ENCODE measurements around the gene SSU72. TPM values are rescaled to one million over a fixed set of nuclear protein-coding genes. Genes with fewer than 3 reads are reported as not detected.

SSU72 gene
- total RNA-seq, 2 experiments from 2014 or later: 128 to 130 TPM

- CTCF ChIA-PET: interaction anchor here (0.5 to 1.0 kb wide), 2 partner anchors 37 to 304 kb away, joined by 3 to 5 read pairs; no protein-coding TSS in a partner anchor
- Mint-ChIP-seq H3K9me3 (no peaks in the 10 kb centered on the region), H3K27me3 (peaks cover 15% of the 10 kb centered on the region), H3K4me3 (no peak overlapping the region), H3K36me3 (ENCODE audit: low read depth) (peaks cover 7% of the 10 kb centered on the region), H3K4me1 (peaks cover 18% of the 10 kb centered on the region), H3K27ac (no peak overlapping the region)
- DNase-seq: no peak
- POLR2A ChIA-PET: no interaction called here
Observed at GRCh38 chr1:1577367-1578011, 2.8 kb upstream of the SSU72 start.

- ChIA-PET POLR2A (no interaction called here), CTCF (no interaction called here)
- DNase-seq: peak; percentile 71
- no peaks in the 10 kb centered on the region for H3K9me3 Mint-ChIP-seq
- no peaks in the 10 kb centered on the region for H3K27me3 Mint-ChIP-seq
- H3K36me3 Mint-ChIP-seq (ENCODE audit: low read depth): peaks cover 18% of the 10 kb centered on the region
- H3K4me3 Mint-ChIP-seq: peak overlapping the region; percentile 98
- peaks cover 36% of the 10 kb centered on the region for H3K4me1 Mint-ChIP-seq
- H3K27ac Mint-ChIP-seq: peak overlapping the region; percentile 99
Observed at GRCh38 chr1:1573843-1574720, 581 bp downstream of the SSU72 start.

- Mint-ChIP-seq H3K4me3 (no peak overlapping the region), H3K27me3 (no peaks in the 10 kb centered on the region), H3K27ac (no peak overlapping the region), H3K36me3 (ENCODE audit: low read depth) (peaks cover 42% of the 10 kb centered on the region), H3K4me1 (peaks cover 34% of the 10 kb centered on the region), H3K9me3 (no peaks in the 10 kb centered on the region)
- ChIA-PET POLR2A (no interaction called here), CTCF (no interaction called here)
- no peak for DNase-seq
Observed at GRCh38 chr1:1569341-1569740, 5.3 kb downstream of the SSU72 start.

- DNase-seq: no peak
- H3K27ac Mint-ChIP-seq: no peak overlapping the region
- peaks cover 30% of the 10 kb centered on the region for H3K4me1 Mint-ChIP-seq
- ChIA-PET POLR2A (no interaction called here), CTCF (no interaction called here)
- peaks cover 44% of the 10 kb centered on the region for H3K36me3 Mint-ChIP-seq (ENCODE audit: low read depth)
- H3K27me3 Mint-ChIP-seq: no peaks in the 10 kb centered on the region
- no peak overlapping the region for H3K4me3 Mint-ChIP-seq
- H3K9me3 Mint-ChIP-seq: no peaks in the 10 kb centered on the region
Observed at GRCh38 chr1:1567891-1568291, 6.8 kb downstream of the SSU72 start.

- POLR2A ChIA-PET: no interaction called here
- H3K4me3 Mint-ChIP-seq: no peak overlapping the region
- no peaks in the 10 kb centered on the region for H3K27me3 Mint-ChIP-seq
- CTCF ChIA-PET: no interaction called here
- no peaks in the 10 kb centered on the region for H3K9me3 Mint-ChIP-seq
- DNase-seq: no peak
- peaks cover 45% of the 10 kb centered on the region for H3K36me3 Mint-ChIP-seq (ENCODE audit: low read depth)
- H3K4me1 Mint-ChIP-seq: peaks cover 27% of the 10 kb centered on the region
- no peak overlapping the region for H3K27ac Mint-ChIP-seq
Observed at GRCh38 chr1:1567152-1567875, 7.3 kb downstream of the SSU72 start.

GRCh38 chr1:1565340-1565739 is 9.3 kb downstream of the SSU72 start:
- POLR2A ChIA-PET: no interaction called here
- H3K4me1 Mint-ChIP-seq: peaks cover 19% of the 10 kb centered on the region
- CTCF ChIA-PET: interaction anchor here (0.8 kb wide), 1 partner anchor 15 kb away, joined by 4 read pairs; no protein-coding TSS in a partner anchor
- no peaks in the 10 kb centered on the region for H3K9me3 Mint-ChIP-seq
- no peak for DNase-seq
- no peaks in the 10 kb centered on the region for H3K27me3 Mint-ChIP-seq
- H3K36me3 Mint-ChIP-seq (ENCODE audit: low read depth): peaks cover 42% of the 10 kb centered on the region
- H3K27ac Mint-ChIP-seq: no peak overlapping the region
- no peak overlapping the region for H3K4me3 Mint-ChIP-seq

GRCh38 chr1:1564268-1564667 is 10.4 kb downstream of the SSU72 start:
- H3K36me3 Mint-ChIP-seq (ENCODE audit: low read depth): peaks cover 38% of the 10 kb centered on the region
- no peaks in the 10 kb centered on the region for H3K9me3 Mint-ChIP-seq
- peaks cover 10% of the 10 kb centered on the region for H3K4me1 Mint-ChIP-seq
- CTCF ChIA-PET: no interaction called here
- H3K27me3 Mint-ChIP-seq: no peaks in the 10 kb centered on the region
- DNase-seq: no peak
- POLR2A ChIA-PET: no interaction called here
- H3K4me3 Mint-ChIP-seq: no peak overlapping the region
- no peak overlapping the region for H3K27ac Mint-ChIP-seq

GRCh38 chr1:1563688-1564087 is 11.0 kb downstream of the SSU72 start:
- Mint-ChIP-seq H3K4me1 (peaks cover 9% of the 10 kb centered on the region), H3K36me3 (ENCODE audit: low read depth) (peaks cover 38% of the 10 kb centered on the region), H3K27me3 (no peaks in the 10 kb centered on the region), H3K4me3 (no peak overlapping the region), H3K9me3 (no peaks in the 10 kb centered on the region), H3K27ac (no peak overlapping the region)
- CTCF ChIA-PET: interaction anchor here (1.1 kb wide), 1 partner anchor 50 kb away, joined by 3 read pairs; no protein-coding TSS in a partner anchor
- POLR2A ChIA-PET: no interaction called here
- no peak for DNase-seq

GRCh38 chr1:1562556-1563195 is 12.0 kb downstream of the SSU72 start:
- H3K4me3 Mint-ChIP-seq: no peak overlapping the region
- peaks cover 38% of the 10 kb centered on the region for H3K36me3 Mint-ChIP-seq (ENCODE audit: low read depth)
- H3K9me3 Mint-ChIP-seq: no peaks in the 10 kb centered on the region
- H3K27ac Mint-ChIP-seq: no peak overlapping the region
- ChIA-PET CTCF (interaction anchor here (1.1 kb wide), 1 partner anchor 51 kb away, joined by 3 read pairs; no protein-coding TSS in a partner anchor), POLR2A (no interaction called here)
- peaks cover 9% of the 10 kb centered on the region for H3K4me1 Mint-ChIP-seq
- DNase-seq: no peak
- no peaks in the 10 kb centered on the region for H3K27me3 Mint-ChIP-seq

- DNase-seq: no peak
- H3K9me3 Mint-ChIP-seq: no peaks in the 10 kb centered on the region
- H3K4me1 Mint-ChIP-seq: peaks cover 3% of the 10 kb centered on the region
- peaks cover 31% of the 10 kb centered on the region for H3K36me3 Mint-ChIP-seq (ENCODE audit: low read depth)
- CTCF ChIA-PET: no interaction called here
- H3K4me3 Mint-ChIP-seq: no peak overlapping the region
- H3K27me3 Mint-ChIP-seq: no peaks in the 10 kb centered on the region
- POLR2A ChIA-PET: no interaction called here
- H3K27ac Mint-ChIP-seq: no peak overlapping the region
Observed at GRCh38 chr1:1561801-1562470, 12.7 kb downstream of the SSU72 start.

GRCh38 chr1:1560178-1560577 is 14.5 kb downstream of the SSU72 start:
- H3K9me3 Mint-ChIP-seq: no peaks in the 10 kb centered on the region
- no peaks in the 10 kb centered on the region for H3K4me1 Mint-ChIP-seq
- H3K27me3 Mint-ChIP-seq: no peaks in the 10 kb centered on the region
- no peak overlapping the region for H3K4me3 Mint-ChIP-seq
- ChIA-PET POLR2A (no interaction called here), CTCF (no interaction called here)
- no peak for DNase-seq
- peaks cover 21% of the 10 kb centered on the region for H3K36me3 Mint-ChIP-seq (ENCODE audit: low read depth)
- H3K27ac Mint-ChIP-seq: no peak overlapping the region

GRCh38 chr1:1559066-1559465 is 15.6 kb downstream of the SSU72 start:
- POLR2A ChIA-PET: no interaction called here

More at GRCh38 chr1:1559066-1559465, 15.6 kb downstream of the SSU72 start:
- peaks cover 11% of the 10 kb centered on the region for H3K36me3 Mint-ChIP-seq (ENCODE audit: low read depth)
- no peak for DNase-seq
- H3K4me3 Mint-ChIP-seq: no peak overlapping the region
- H3K27ac Mint-ChIP-seq: no peak overlapping the region
- CTCF ChIA-PET: no interaction called here
- H3K27me3 Mint-ChIP-seq: no peaks in the 10 kb centered on the region
- no peaks in the 10 kb centered on the region for H3K4me1 Mint-ChIP-seq
- H3K9me3 Mint-ChIP-seq: no peaks in the 10 kb centered on the region

Data from activated CD4-positive, alpha-beta T cell treated with anti-CD3 and anti-CD28 coated beads, Interleukin-2, amount 10 ng/mL, durations not matched to agents 7 days and 5 days (primary cell).